ENCODE results near the gene MYOZ3.

GRCh38 chr5:150645070-150645700 is 15.9 kb upstream of the MYOZ3 start:
- TF ChIP-seq RAD21 (IDR thresholded peaks at IDR 0.05 in 1 of 2, conservative IDR thresholded peaks at IDR 0.05 in 1 of 2; ENCODE audit: low read depth in 2 of 2, low read length in 2 of 2) (no peak), CREB1 (IDR thresholded peaks at IDR 0.05) (no peak), MAX (IDR thresholded peaks at IDR 0.05) (no peak), TAF1 (IDR thresholded peaks at IDR 0.05; ENCODE audit: low read depth, low read length) (no peak), FOSL1 (IDR thresholded peaks at IDR 0.05; ENCODE audit: insufficient read depth, low read depth, low read length) (no peak), POLR2A (IDR thresholded peaks at IDR 0.05; ENCODE audit: control extremely low read depth in 1 of 2, low read depth in 2 of 2, low read length in 2 of 2) (no peak)
